GM18508 (cell line): Measurements from ENCODE around the gene ASTL.
"Not testable (repeated sequence)": the region's sequence is repeated elsewhere in the genome, so short reads cannot be mapped to it uniquely, and the experiment has no call there.

Experiments
- ATAC-seq: cut with Tn5 transposase; IDR thresholded peaks from one replicate; pipeline ENCODE4 v1.9.1; 2021; ENCODE audit warnings: moderate number of reproducible peaks; ENCODE audit not compliant: insufficient read depth, unreplicated experiment

ASTL gene

DNA sequence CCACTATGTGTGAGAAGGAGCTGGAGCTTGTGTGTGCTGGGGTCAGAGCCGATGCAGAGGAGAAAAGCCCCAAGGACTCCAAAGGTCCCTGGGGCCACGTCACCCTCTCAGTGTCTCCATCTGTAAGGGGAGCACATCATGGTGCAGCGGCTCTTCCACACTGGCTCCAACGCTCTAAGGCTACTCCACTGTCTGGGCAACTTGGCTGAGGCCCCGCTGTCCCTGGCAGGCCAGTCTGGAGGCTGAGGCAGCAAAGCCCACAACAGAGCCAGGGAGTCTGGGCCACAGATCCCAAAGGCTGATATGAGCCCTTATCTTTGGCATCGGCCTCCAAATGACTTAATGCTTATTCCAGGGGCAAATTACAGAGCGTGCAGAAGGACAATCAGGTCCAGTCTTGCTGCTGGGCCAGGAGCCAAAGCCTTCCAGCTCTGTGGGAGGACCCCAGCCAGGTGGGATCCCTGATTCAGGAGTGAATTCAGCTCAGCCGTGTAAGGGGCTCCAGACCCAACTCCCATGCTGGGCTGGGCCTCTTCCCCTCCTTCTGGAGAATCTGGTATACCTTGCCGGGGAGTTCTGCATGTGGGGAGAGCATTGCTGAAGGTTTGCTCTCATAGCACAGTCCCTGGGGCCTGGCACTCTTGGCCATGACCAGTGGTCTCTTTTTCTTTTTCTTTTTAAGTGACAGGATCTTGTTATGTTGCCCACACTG, 8.7 kb upstream of the ASTL start:
- ATAC-seq: no peak

DNA sequence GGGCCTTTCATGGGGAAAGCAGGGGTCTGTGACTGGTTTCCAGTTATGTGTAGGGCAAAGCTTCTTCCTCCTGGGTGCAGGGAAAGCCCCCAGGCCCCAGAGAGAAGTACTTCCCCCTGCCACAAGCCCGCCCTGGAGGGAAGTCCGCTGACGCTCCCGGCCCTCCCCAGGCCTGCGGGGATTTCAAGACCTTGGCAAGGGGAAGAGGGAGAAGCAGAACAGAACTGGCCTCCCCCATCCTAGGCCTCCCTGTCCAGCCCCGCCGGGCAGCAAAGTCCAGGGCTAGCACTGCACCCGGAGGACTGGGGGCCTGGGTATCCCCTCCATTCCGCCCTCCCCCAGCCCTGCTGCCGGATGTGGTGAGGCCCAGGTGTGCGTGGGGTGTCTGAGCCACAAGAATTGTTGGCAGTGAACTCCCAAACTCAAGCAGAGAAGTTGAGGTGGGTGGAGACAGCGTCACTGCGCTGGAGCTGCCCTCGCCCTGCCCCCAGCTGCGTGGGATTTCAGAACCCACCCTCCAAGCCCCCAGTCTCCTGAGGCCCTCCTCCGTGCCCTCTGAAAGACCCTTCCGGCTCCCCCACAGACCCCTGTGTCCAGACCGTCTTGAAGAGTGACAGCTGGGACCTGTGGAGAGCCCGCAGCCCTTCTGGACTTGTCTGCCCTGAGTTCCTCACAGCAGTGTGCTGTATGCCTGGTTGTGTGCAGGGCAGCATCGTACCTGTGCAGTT, 8.0 kb upstream of the ASTL start:
- ATAC-seq: no peak

DNA sequence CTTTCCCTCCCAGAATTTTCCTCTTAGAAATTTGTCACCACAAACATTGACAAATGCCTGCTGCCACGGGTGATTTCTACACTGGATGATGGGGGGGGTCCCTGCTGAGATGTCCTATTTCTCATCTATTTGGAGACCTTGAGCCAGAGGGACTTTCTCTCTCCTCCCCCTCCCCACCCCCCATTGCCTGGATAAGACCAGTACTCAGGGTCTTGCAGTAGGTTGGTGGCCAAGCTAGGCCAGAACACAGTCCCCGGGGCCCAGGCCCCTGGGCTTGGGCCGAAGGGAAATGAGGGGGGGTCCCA, 7.5 kb upstream of the ASTL start:
- ATAC-seq: no peak

DNA sequence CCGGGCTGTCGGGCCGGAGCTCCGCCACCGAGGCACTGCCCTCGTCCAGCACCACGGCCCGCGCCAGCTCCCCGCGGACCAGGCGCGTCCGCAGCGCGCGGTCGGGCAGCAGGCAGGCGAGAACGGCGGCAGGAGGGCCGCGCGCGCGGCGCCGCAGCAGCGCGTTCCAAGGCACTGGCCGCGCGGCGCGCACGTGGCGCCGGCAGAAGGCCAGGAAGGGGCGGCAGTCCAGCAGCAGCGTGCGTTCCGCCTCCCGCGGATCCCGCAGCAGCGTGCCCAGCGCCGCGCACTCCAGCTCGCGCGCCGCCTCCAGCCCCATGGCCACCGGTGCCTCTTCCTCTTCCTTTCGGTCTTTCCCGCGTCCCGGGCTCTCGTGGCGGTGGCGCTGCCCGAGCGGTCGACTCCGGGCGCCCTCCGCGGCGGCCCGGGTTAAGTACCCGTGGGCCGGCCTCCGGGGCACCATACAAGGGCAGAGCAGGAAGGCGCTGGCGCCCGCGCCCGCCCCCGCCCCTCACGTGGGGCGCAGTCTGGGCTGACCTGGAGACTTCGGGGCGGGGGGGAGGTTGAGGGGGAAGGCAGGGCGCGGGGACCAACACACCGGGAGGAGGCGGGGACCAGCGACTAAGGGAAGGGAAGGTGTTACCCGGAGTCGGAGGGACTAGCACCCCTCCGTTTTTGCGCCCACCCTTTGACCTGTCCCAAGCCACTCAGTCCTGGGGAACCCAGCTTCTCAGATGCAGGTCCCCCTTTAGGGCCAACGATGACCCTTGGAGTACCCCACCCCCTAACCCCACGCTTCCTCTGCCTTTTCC, 6.9 kb upstream of the ASTL start, which contains the start of gene DUSP2:
Gene DUSP2 (minus strand): TSS at position 405 of the 812 bp plus-strand sequence. CDS start 86 bp downstream, at position 319.
- ATAC-seq: peak; percentile 18

DNA sequence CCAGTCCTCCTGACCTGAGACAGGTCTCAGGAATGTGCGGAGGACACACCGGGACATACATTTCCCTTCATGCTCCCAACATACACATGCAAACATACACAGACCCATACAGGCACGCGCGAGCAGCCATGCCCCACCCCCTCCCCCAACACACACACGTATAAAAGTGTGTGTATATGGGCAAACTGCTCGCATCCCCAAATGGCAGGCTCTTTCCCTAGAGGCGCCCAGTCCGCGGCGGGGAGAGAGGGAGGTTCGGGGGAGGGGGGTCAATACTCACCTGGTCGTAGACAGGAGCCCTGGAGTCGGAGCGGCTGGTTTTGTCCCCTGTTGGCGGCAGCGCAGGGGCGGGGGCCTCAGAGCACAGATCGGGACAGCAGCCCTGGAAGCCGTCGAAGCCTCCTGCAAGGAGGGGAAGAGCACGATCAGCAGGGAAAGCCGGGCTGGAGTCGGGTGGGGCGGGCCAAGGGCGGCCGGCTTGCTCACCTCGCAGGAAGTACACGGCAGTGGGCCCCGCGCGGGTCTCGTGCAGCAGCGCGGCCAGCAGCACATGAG, 6.3 kb upstream of the ASTL start:
- no peak for ATAC-seq

DNA sequence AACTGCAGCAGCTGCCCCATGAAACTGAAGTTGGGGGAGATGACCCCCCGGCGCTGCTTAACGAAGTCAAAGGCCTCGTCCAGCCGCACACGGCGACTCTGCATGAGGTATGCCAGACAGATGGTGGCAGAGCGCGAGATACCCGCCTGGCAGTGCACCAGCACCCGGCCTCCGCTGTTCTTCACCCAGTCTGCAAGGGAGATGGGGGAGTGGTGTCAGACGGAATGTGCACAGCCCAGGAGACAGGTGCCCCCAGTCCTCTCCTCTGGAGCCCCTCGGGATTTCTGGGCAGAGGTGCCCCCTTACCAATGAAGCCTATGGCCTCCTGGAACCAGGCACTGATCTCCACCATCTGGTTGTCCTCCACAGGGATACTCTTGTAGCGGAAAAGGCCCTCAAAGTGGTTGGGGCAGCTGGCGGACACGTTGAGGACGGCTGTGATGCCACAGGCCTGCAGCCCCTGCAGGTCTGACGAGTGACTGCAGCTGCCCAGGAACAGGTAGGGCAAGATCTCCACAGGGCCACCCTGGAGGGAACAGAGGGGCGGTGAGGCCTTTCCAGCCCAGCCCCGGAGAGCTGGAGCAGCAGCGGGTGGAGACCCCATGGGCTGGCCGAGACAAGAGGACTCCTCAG, 5.7 kb upstream of the ASTL start:
- ATAC-seq: no peak

DNA sequence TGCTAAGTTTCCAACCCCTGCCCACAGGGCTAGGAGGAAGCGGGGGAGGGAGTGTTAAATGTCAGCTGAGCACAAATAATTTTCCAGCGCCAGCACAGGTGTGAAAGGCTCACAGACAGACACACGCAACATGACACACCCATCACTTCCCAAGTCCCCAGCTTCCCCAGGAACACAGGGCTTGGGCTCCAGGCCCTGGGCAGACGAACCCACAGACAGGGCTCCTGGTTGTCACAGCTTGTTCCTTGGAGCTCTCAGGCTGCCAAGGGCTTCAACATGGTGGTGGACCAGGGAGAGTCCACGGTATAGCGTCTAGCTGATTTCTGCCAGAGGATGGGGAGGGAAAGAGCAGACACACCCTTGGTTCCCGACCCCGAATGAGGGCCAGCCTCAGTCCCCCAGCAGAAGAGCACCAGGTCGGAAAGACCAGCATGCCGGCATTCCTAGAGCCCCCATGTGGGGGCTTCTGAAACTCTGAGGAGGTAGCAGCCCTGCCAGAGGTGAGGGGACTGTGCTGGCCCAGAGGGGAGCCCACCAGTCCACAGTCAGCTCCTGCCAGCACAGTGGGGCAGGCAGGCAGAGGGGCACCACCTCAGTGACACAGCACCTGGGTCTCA, 5.0 kb upstream of the ASTL start:
- ATAC-seq: no peak

DNA sequence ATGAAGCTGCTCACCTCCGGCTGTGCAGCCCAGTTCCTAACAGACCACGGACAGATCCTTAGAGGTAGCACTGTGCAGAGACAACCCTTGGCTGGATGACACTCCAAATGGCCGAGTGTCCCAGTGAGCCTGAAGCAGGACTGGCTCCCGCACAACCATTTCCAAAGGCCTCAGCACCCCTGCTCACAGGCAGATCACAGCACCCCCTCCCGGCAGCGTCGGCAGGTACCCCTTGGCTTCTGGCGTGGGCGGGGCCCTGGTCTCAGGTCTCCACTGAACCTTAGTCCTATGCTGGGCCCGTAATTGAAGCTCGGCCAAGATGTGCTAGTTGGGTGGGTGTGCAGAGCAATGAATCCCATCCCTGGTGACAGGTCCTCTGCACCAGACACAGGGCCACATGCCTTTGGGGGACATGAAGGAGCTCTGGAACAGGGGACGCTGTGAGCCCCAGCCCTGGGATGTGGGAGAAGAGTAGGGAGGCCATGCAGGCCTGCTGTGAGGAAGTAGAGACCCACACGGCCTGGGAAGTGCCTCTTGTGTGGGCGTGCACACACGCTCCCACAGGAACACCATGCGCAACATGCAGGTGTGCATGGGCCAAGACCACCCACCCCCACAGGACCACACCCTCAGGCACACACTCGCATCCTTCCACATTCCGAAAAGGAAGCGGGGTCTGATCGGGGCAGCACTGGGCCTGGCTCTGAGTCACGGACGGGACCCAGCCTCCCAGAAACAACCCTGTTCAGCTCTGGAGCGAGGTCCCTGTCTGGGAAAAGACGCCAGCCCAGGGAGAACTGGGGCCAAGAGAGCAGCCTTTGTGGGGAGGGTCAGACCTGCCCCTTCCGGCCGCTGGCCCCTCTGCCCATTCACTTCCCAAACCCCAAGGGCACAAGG, 4.2 kb upstream of the ASTL start:
- no peak for ATAC-seq

DNA sequence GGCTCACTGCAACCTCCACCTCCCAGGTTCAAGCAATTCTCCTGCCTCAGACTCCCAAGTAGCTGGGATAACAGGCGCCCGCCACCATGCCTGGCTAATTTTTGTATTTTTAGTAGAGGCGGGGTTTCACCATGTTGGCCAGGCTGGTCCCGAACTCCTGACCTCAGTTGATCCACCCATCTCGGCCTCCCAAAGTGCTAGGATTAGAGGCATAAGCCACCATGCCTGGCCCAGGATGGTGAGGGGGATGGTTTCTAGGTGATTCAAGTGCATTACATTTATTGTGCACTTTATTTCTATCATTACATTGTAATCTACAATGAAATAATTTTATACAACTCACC, 3.3 kb upstream of the ASTL start:
- not testable (repeated sequence) for ATAC-seq

DNA sequence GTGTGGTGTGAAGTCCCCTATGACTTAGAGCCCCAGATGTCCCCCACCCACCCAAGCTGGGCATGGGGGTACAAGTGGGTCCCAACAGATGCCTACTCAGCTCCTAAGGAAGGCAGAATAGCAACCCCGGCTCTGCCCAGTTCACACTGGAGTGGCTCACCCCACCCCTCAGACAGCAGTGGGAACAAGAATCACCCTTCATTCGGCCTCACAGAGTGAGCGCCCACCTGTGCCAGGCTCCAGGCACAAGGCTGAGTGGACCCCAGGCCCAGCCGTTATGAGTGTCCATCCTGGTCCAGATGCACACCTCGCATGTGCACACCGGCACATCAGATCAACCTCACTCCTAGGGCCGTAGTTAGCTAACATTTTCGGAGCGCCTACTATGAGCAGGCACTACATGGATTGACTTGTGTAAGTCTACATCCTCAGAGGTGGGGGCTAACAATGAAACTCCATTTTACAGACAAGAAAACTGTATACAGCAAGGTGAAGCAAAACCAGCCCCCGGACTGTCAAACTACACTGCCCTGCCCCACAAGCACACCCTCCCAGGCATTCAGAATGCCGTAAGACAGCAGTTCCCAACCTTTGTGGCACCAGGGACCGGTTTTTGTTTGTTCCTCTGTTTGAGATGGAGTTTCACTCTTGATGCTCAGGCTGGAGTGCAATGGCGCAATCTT, 2.8 kb upstream of the ASTL start:
- ATAC-seq: no peak

DNA sequence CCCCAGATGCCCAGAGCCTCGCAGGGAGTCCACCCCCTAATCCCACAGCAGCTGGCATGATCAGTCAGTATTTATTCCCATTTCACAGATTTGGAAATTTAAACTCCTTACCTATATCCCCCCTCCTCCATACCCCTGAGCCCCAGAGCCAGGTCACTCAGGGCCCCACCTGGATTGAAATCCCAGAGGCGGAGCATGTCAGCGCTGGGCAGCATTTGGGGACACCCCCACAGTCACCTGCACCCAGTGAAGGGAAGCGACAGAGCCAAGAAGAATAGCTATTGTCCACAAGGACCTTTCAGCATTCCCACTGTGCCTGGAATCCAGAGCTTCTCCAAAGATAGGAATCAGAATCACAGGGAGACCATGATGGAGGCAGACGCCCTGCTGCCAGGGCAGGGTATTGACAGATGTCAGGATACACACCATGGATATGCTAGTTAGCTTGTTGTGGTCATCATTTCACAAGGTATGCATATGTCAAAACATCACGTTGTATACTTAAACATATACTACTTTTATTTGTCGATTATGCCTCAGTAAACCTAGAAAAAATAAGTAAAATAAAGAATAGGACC, 968 bp upstream of the ASTL start:
- ATAC-seq: no peak

DNA sequence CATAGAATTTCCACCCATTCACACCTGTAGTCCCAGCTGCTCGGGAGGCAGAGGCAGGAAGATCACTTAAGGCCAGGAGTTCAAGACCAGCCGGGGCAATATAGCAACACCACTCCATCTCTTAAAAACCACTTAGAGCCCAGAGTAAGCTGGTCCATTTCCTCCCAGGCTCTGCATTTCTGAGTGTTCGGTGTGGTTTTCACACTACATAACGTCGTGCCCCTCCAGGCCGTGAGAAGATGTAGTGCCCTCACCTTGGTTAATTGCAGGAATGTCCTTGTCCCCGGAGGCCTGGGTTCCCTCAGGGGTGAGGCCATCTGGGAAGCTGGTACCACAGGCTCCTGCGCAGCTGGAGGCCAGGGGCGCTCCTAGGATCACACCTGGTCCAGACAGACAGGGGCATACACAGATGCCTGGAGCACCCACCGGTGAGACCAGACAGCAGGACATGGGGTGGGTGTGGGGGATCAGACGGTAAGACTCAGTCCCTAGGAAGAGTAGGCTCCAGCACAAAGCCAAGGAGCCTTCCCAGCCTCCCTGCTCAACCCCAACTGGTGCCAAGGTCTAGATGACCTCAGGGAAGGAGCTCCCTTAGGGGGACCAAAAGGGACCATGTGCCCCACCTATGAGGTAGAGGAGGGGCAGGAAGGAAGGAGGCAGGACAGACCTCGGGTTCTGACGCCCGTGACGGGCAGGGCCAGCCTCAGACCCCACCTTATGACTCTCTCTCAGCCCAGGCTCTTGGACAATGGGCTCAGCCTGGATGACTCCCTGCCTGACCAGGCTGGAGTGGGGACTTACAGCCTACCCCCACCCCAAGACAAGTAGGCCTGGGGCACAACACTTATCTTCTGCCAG, 752 bp downstream of the ASTL start:
- no peak for ATAC-seq

DNA sequence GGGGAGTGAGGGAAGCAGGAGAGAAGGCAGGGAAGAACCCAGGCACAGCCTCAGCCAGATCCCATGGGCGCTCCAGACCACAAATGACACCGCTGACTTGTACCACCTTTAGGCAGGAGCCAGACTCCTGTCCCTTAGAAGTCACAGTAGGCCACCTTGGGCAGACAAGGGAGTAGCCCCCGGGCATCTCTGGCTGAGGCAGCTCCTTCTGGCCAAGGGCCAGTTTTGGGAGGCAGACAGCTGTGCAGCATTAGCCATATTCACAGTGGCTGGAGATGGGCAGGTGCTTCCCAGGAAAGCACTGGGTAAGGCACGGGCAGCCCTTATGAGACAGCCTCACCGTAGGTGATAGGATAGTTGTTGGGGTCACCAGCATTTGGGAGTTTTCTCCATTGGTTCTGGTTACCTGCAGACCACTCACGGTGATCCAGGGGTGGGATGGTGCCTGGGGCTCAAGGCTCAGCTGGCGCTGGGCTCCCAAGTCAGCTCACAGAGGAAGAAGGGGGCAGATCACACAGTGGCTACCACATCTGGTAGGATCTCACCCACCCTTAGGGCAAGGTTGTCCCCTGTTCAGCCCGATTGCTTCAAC, 2.1 kb downstream of the ASTL start:
- ATAC-seq: no peak

DNA sequence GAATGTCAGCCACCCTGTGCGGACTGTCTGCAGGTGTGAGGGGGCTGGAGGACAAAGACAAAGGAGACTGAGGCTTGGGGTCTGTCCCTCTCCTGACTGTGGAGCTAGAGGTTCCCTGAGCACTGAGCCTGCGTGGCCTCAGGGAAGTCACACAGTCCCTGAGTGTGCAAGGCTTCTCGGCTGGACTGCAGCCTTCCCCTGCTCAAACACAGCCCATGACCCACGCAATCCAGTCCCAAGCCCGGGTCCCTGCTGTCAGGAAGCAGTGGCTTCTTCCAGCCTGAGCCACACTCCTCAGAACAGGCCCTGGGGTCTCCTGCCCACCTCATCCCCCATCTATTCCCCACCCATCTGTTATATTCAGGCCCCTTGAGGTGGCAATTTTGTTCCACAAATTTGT, 2.7 kb downstream of the ASTL start:
- no peak for ATAC-seq

DNA sequence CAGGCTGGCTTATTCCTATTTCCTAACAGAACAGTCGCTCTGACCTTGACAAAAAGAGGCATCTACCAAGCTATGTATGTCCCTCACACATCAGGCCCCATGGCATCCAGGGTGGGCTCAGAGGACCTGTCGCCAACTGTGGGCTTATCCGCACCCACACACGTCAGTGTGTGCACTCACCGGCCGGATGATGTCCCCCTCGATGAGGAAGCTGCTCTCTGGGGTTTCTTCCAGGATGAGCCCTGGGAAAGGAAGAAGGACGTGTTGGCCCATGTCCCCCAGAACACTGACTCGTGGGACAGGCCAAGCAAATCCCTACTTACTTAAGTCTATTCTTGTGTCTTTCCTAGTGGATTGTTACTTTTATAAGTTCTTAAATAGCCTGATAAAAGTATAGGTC, 3.1 kb downstream of the ASTL start:
- ATAC-seq: no peak

DNA sequence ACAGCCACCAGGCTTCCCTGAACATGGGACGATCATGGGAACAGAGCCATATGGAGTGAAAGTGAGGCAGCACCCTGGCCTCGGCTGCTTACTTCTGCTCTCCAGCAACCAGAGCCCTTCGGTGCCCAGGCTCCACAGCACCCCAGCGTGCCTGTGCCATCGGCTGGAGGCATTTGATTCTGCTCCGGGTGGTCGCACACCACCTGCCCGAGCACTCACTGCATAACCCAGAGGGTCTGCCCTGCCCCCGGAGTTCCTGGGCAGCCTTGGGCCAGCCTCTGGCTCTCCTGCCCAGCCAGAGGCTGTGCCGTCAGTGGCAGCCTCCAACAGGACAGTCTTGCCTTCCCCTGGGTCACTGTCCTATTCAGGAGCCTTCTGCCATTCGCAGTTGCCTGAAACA, 3.9 kb downstream of the ASTL start:
- ATAC-seq: no peak
